Prostate gland (tissue), 2 donors: ENCODE measurements around the gene VAV2. TPM values are rescaled to one million over a fixed set of nuclear protein-coding genes. Genes with fewer than 3 reads are reported as not detected.

Source experiments
- DNase-seq: peaks from one replicate; pipeline ENCODE4 v3.0.0-alpha.2; 2019; ENCODE audit warnings: low spot score
- H3K27ac ChIP-seq, 2 donors: fragments of 200-600 bp; sonication (generic); 2 replicates each; pipeline ENCODE4 v1.5.1; 2017 to 2019
- H3K27me3 ChIP-seq: fragments of 200-600 bp; sonication (generic); replicated peaks from 2 replicates; pipeline ENCODE4 v1.5.1; 2019; ENCODE audit not compliant: insufficient read depth
- H3K36me3 ChIP-seq, 2 donors: fragments of 200-600 bp; sonication (generic); 1 replicate in 1 of 2; 2 replicates in 1 of 2; pipeline versions ENCODE4 v1.5.1 to v1.8.1; 2017 to 2019
- H3K4me1 ChIP-seq: fragments of 200-600 bp; sonication (generic); replicated peaks from 2 replicates; pipeline ENCODE4 v1.5.1; 2019
- H3K4me3 ChIP-seq, 2 donors: fragments of 200-600 bp; sonication (generic); 2 replicates each; pipeline ENCODE4 v1.5.1; 2017 to 2019
- H3K9me3 ChIP-seq: fragments of 200-600 bp; sonication (generic); 2 replicates; pipeline ENCODE4 v1.5.1; 2017
- CTCF ChIP-seq, 4 experiments: fragments of 200-600 bp in 2 of 4; fragments of 450-650 bp in 2 of 4; sonication (generic) in 2 of 4; IDR thresholded peaks; 1 replicate in 3 of 4; 2 replicates in 1 of 4; pipeline ENCODE4 v1.5.1; 2016 to 2019; ENCODE audit warnings: antibody characterized with exemption in 4 of 4, mild to moderate bottlenecking in 2 of 4, moderate library complexity in 2 of 4
- POLR2A ChIP-seq: fragments of 450-650 bp; IDR thresholded peaks from one replicate; pipeline ENCODE4 v1.6.1; 2016; ENCODE audit warnings: antibody characterized with exemption, mild to moderate bottlenecking
- POLR2AphosphoS5 ChIP-seq: sonication (generic); formaldehyde crosslinking; IDR thresholded peaks from one replicate; pipeline ENCODE4 v1.6.1; 2017; ENCODE audit warnings: antibody characterized with exemption
- WGBS: methylation state at CpG from one replicate; pipeline ENCODE4 v1.1.5; 2018; 5-methylcytosine and 5-hydroxymethylcytosine counted together
- intact Hi-C: fragments of 100-400 bp; cut with DNase I; formaldehyde crosslinking; loops from one replicate; pipeline ENCODE4 v1.14.2; 2022
- total RNA-seq, 2 donors: library from RNA; depleted of rRNA; stranded (reverse); fragments of >200 nt; gene quantifications; one replicate each; pipeline ENCODE4 v1.1.0, GENCODE V29; 2016

Gene VAV2
- total RNA-seq, 2 donors from 2014 or later, result 13.5 to 19.5 TPM

- H3K36me3 ChIP-seq, result no peaks in the 10 kb centered on the region
- H3K4me1 ChIP-seq, result no peaks in the 10 kb centered on the region
- 55% methylated on average over 30 of the region's 30 CpGs for WGBS
- H3K27me3 ChIP-seq, result no peaks in the 10 kb centered on the region
- no peaks in the 10 kb centered on the region for H3K9me3 ChIP-seq
- H3K27ac ChIP-seq, result no peak overlapping the region
- DNase-seq, result no peak
- intact Hi-C loops, result no loop called here
- H3K4me3 ChIP-seq, result no peak overlapping the region
- TF ChIP-seq POLR2AphosphoS5 (no peak), POLR2A (no peak), CTCF (IDR thresholded peaks at IDR 0.05) (no peak)
Measured at GRCh38 chr9:133971981-133972941, 19.9 kb downstream of the VAV2 start.

- Histone ChIP-seq H3K27ac (no peak overlapping the region), H3K4me3 (no peak overlapping the region), H3K27me3 (no peaks in the 10 kb centered on the region), H3K9me3 (no peaks in the 10 kb centered on the region), H3K4me1 (no peaks in the 10 kb centered on the region), H3K36me3 (no peaks in the 10 kb centered on the region)
- 82% methylated on average over 21 of the region's 22 CpGs for WGBS
- no peak for DNase-seq
- TF ChIP-seq POLR2AphosphoS5, result no peak
- intact Hi-C loops, result no loop called here
Measured at GRCh38 chr9:133971121-133971951, 20.8 kb downstream of the VAV2 start.

GRCh38 chr9:133970581-133971058 is 21.5 kb downstream of the VAV2 start:
- Histone ChIP-seq H3K4me1 (no peaks in the 10 kb centered on the region), H3K4me3 (no peak overlapping the region), H3K9me3 (no peaks in the 10 kb centered on the region), H3K27ac (no peak overlapping the region), H3K27me3 (no peaks in the 10 kb centered on the region), H3K36me3 (no peaks in the 10 kb centered on the region)
- intact Hi-C loops, result no loop called here
- TF ChIP-seq POLR2AphosphoS5 (no peak), POLR2A (no peak), CTCF (IDR thresholded peaks at IDR 0.05) (no peak)
- WGBS, result 93% methylated on average over 6 of the region's 6 CpGs
- DNase-seq, result no peak

- no peak for TF ChIP-seq CTCF (IDR thresholded peaks at IDR 0.05)
- no peak for TF ChIP-seq POLR2A
- no peak for TF ChIP-seq POLR2AphosphoS5
- 91% methylated on average over 24 of the region's 25 CpGs for WGBS
- no peak for DNase-seq
- no peaks in the 10 kb centered on the region for H3K36me3 ChIP-seq
- no peak overlapping the region for H3K27ac ChIP-seq
- no peaks in the 10 kb centered on the region for H3K4me1 ChIP-seq
- intact Hi-C loops, result no loop called here
- no peaks in the 10 kb centered on the region for H3K9me3 ChIP-seq
- H3K27me3 ChIP-seq, result no peaks in the 10 kb centered on the region
- H3K4me3 ChIP-seq, result no peak overlapping the region
Measured at GRCh38 chr9:133969681-133970580, 22.2 kb downstream of the VAV2 start.
